IMR-90 (cell line): ENCODE results near the gene CCDC7.

Source experiments
- CEBPB ChIP-seq: IDR thresholded peaks from 2 replicates; pipeline ENCODE4 v1.6.1; 2012; ENCODE audit warnings: low read depth, low read length, improper control_type of control experiment
- CTCF ChIP-seq: conservative IDR thresholded peaks from 2 replicates; pipeline ENCODE4 v1.5.1; 2012; ENCODE audit warnings: mild to moderate bottlenecking, low read depth, low read length, improper control_type of control experiment
- POLR2A ChIP-seq: IDR thresholded peaks from 2 replicates; pipeline ENCODE4 v1.6.1; 2012; ENCODE audit warnings: mild to moderate bottlenecking, low read depth, low read length
- RFX5 ChIP-seq: IDR thresholded peaks from 2 replicates; pipeline ENCODE4 v1.8.0; 2012; ENCODE audit warnings: low read depth, mild to moderate bottlenecking, low read length, moderate library complexity
- USF2 ChIP-seq: fragments of 150-350 bp; IDR thresholded peaks from 2 replicates; pipeline ENCODE4 v1.6.1; 2017; ENCODE audit warnings: mild to moderate bottlenecking, antibody characterized with exemption, low read length, low read depth

GRCh38 chr10:32891261-32891660 lies 445.3 kb downstream of the CCDC7 start:
- TF ChIP-seq CEBPB (no peak), RFX5 (no peak), CTCF (no peak), USF2 (no peak), POLR2A (0 out of 2 replicates have a peak, but pooled peaks have one; percentile 16)
